ENCODE results near the gene KIR3DL2.
"Not testable (repeated sequence)": the region's sequence is repeated elsewhere in the genome, so short reads cannot be mapped to it uniquely, and the experiment has no call there.

Gene KIR3DL2

GRCh38 chr19:54873990-54874389 lies 23.7 kb downstream of the KIR3DL2 start, which contains the start of gene FCAR:
Gene FCAR, plus strand, starts transcription at chr19:54874235. Its CDS starts 55 bp downstream, at chr19:54874290.
- DNase-seq, result no peak

- DNase-seq, result no peak
Measured at GRCh38 chr19:54875506-54875905, 25.3 kb downstream of the KIR3DL2 start.

GRCh38 chr19:54877471-54877870 lies 27.2 kb downstream of the KIR3DL2 start:
- DNase-seq, result no peak

- no peak for DNase-seq
Measured at GRCh38 chr19:54881884-54882283, 31.6 kb downstream of the KIR3DL2 start.

GRCh38 chr19:54882758-54883157 lies 32.5 kb downstream of the KIR3DL2 start:
- peak; percentile 39 for DNase-seq

- no peak for DNase-seq
Measured at GRCh38 chr19:54883228-54883627, 33.0 kb downstream of the KIR3DL2 start.

GRCh38 chr19:54888239-54888638 lies 38.0 kb downstream of the KIR3DL2 start:
- no peak for DNase-seq

- DNase-seq, result no peak
Measured at GRCh38 chr19:54889566-54889965, 39.3 kb downstream of the KIR3DL2 start.

GRCh38 chr19:54893406-54893805 lies 43.2 kb downstream of the KIR3DL2 start:
- DNase-seq, result no peak

- not testable (repeated sequence) for DNase-seq
Measured at GRCh38 chr19:54894106-54894505, 43.9 kb downstream of the KIR3DL2 start.

GRCh38 chr19:54896036-54896435 lies 45.8 kb downstream of the KIR3DL2 start:
- no peak for DNase-seq

- DNase-seq, result not testable (repeated sequence)
Measured at GRCh38 chr19:54898685-54899084, 48.4 kb downstream of the KIR3DL2 start.

GRCh38 chr19:54899646-54900045 lies 49.4 kb downstream of the KIR3DL2 start:
- DNase-seq, result not testable (repeated sequence)

GRCh38 chr19:54901153-54901552 lies 50.9 kb downstream of the KIR3DL2 start:
- not testable (repeated sequence) for DNase-seq

- DNase-seq, result no peak
Measured at GRCh38 chr19:54902061-54902460, 51.8 kb downstream of the KIR3DL2 start.

- DNase-seq, result no peak
Measured at GRCh38 chr19:54903303-54903702, 53.1 kb downstream of the KIR3DL2 start.

GRCh38 chr19:54904261-54904660 lies 54.0 kb downstream of the KIR3DL2 start:
- not testable (repeated sequence) for DNase-seq

GRCh38 chr19:54905421-54905802 lies 55.2 kb downstream of the KIR3DL2 start:
- no peak for DNase-seq

- peak; percentile 37 for DNase-seq
Measured at GRCh38 chr19:54905803-54906511, 55.7 kb downstream of the KIR3DL2 start, which contains the start of gene NCR1. Gene NCR1, plus strand, starts transcription at chr19:54906148. Its CDS starts 40 bp downstream, at chr19:54906188.

GRCh38 chr19:54906819-54907218 lies 56.6 kb downstream of the KIR3DL2 start:
- DNase-seq, result no peak

GRCh38 chr19:54907899-54908298 lies 57.7 kb downstream of the KIR3DL2 start:
- DNase-seq, result not testable (repeated sequence)

Measured in CD4-positive, alpha-beta T cell treated with Interleukin-17A for 1 hour (primary cell).